Immature natural killer cell (primary cell): ENCODE results near the gene PAK6. TPM values are rescaled to one million over a fixed set of nuclear protein-coding genes. Genes with fewer than 3 reads are reported as not detected.

Source experiments
- DNase-seq, 3 donors: peaks; one replicate each; pipeline ENCODE4 v3.0.0; 2022; ENCODE audit warnings: mixed read lengths in 1 of 3
- H3K27ac Mint-ChIP-seq, 6 donors: one replicate each; pipeline ENCODE4 v1.8.0; 2020; ENCODE audit warnings: mixed read lengths in 6 of 6, mild to moderate bottlenecking in 5 of 6, inconsistent platforms in 4 of 6, moderate library complexity in 3 of 6
- H3K27me3 Mint-ChIP-seq, 3 donors: one replicate each; pipeline ENCODE4 v1.8.0; 2020 to 2021; ENCODE audit warnings: low read depth in 3 of 3, mild to moderate bottlenecking in 3 of 3, mixed read lengths in 3 of 3, moderate library complexity in 3 of 3, inconsistent platforms in 1 of 3
- H3K36me3 Mint-ChIP-seq, 3 donors: one replicate each; pipeline ENCODE4 v1.8.0; 2020; ENCODE audit warnings: mixed read lengths in 3 of 3, inconsistent platforms in 2 of 3, mild to moderate bottlenecking in 2 of 3
- H3K4me1 Mint-ChIP-seq, 2 donors: one replicate each; pipeline ENCODE4 v1.8.0; 2020; ENCODE audit warnings: inconsistent platforms in 2 of 2, mild to moderate bottlenecking in 2 of 2, mixed read lengths in 2 of 2, moderate library complexity in 1 of 2
- H3K4me3 Mint-ChIP-seq, 5 donors: one replicate each; pipeline ENCODE4 v1.8.0; 2020; ENCODE audit warnings: mild to moderate bottlenecking in 5 of 5, mixed read lengths in 5 of 5, inconsistent platforms in 3 of 5, moderate library complexity in 3 of 5
- H3K9me3 Mint-ChIP-seq, 6 donors: one replicate each; pipeline ENCODE4 v1.8.0; 2020; ENCODE audit warnings: mild to moderate bottlenecking in 6 of 6, mixed read lengths in 6 of 6, inconsistent platforms in 4 of 6, moderate library complexity in 3 of 6
- polyA plus RNA-seq, 3 donors: library from polyadenylated mRNA; unstranded; fragments of 300-500 nt; fragmentation: Illumina TruSeq; gene quantifications; one replicate each; pipeline ENCODE4 v1.2.3, GENCODE V29; 2021

PAK6 gene
- polyA plus RNA-seq, 3 donors from 2014 or later = 2.0 to 8.3 (median 3.6) TPM

DNA sequence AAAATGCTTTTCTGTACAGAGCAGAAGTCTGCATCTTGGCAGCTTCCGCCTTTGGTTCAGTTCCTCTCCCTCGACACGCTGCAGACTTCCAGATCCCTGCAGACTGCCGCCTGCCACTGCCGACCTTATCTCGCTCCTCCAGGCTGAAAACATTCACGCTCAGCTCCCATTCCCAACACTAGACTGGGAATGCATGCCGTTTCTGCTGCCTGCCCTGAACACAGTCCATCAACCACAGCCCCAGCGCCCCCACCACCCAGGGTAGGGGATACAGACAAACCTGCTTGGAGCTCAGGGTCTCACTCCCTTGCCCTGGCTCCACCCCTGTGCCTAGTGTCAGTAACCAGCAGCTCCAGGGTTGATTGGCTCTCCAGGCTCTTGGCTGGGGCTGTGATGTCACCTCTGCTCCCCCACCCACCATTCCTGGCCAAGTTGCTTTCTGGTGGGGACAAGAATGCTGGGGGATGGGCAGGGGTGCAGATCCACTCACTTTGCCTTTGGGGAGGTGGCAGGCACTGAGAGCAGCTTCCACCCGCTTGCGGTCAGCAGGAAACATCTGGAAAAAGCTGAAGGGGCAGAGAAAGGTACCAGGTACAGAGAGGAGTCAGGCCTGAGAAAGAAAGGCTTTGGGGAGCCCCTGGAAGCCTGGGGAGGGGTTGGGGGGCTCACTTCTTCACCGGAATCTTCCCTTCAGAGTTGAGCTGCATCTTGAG lies 62.8 kb downstream of the PAK6 start:
- Mint-ChIP-seq H3K4me1 (peaks cover 40 to 46% of the 10 kb centered on the region in 2 donors), H3K27me3 (peaks cover 0 to 4% (median 0%) of the 10 kb centered on the region in 3 donors), H3K27ac (peak overlapping the region in 1 of 6 donors; percentile 22), H3K9me3 (no peaks in the 10 kb centered on the region), H3K4me3 (no peak overlapping the region), H3K36me3 (peaks cover 20 to 47% (median 24%) of the 10 kb centered on the region in 3 donors)
- DNase-seq = no peak

GRCh38 chr15:40302288-40302886 lies 63.5 kb downstream of the PAK6 start:
- peaks cover 0 to 4% (median 2%) of the 10 kb centered on the region in 3 donors for H3K27me3 Mint-ChIP-seq
- peaks cover 41 to 49% of the 10 kb centered on the region in 2 donors for H3K4me1 Mint-ChIP-seq
- peaks cover 20 to 39% (median 24%) of the 10 kb centered on the region in 3 donors for H3K36me3 Mint-ChIP-seq
- no peaks in the 10 kb centered on the region for H3K9me3 Mint-ChIP-seq
- no peak overlapping the region for H3K27ac Mint-ChIP-seq
- no peak overlapping the region for H3K4me3 Mint-ChIP-seq
- DNase-seq = no peak

DNA sequence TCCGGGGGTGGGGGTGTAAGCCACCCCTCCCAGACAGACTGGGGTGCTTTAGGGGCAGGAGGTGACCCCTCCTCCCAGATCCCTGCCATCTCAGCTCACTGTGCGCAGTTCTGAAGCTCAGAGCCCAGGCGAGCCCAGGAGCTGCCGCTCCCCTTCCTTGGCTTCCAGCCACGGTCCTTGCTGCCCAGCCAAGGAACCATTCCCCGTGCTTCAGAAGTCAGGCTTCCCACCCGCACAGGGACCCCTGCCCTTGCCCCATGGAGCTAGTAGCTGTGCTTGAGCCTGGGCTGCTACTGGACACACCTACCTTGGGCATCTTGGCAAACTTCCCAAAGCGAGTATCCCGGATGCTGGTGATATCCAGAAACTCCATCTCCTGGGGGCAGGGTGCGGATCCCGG lies 64.1 kb downstream of the PAK6 start:
- H3K36me3 Mint-ChIP-seq = peaks cover 15 to 33% (median 18%) of the 10 kb centered on the region in 3 donors
- no peak overlapping the region for H3K27ac Mint-ChIP-seq

GRCh38 chr15:40303576-40303975 lies 64.7 kb downstream of the PAK6 start:
- Mint-ChIP-seq H3K27ac (peak overlapping the region in 2 of 6 donors; percentile 35 to 55), H3K36me3 (peaks cover 15 to 32% (median 18%) of the 10 kb centered on the region in 3 donors), H3K9me3 (no peaks in the 10 kb centered on the region), H3K27me3 (peaks cover 0 to 5% (median 2%) of the 10 kb centered on the region in 3 donors), H3K4me1 (peaks cover 45 to 53% of the 10 kb centered on the region in 2 donors), H3K4me3 (no peak overlapping the region)
- DNase-seq = no peak

More for the DNA sequence above, 64.1 kb downstream of the PAK6 start:
- Mint-ChIP-seq H3K9me3 (no peaks in the 10 kb centered on the region), H3K27me3 (peaks cover 0 to 5% (median 2%) of the 10 kb centered on the region in 3 donors), H3K4me3 (no peak overlapping the region), H3K4me1 (peaks cover 42 to 49% of the 10 kb centered on the region in 2 donors)
- DNase-seq = no peak

GRCh38 chr15:40305281-40305680 lies 66.4 kb downstream of the PAK6 start:
- no peak for DNase-seq
- Mint-ChIP-seq H3K4me3 (peak overlapping the region; percentile 13 to 99 (median 51)), H3K27me3 (peaks cover 0 to 5% (median 4%) of the 10 kb centered on the region in 3 donors), H3K4me1 (peaks cover 59 to 61% of the 10 kb centered on the region in 2 donors), H3K27ac (peak overlapping the region in 2 of 6 donors; percentile 35 to 64), H3K9me3 (no peaks in the 10 kb centered on the region), H3K36me3 (peaks cover 6 to 18% (median 7%) of the 10 kb centered on the region in 3 donors)

- Mint-ChIP-seq H3K27me3 (peaks cover 0 to 5% (median 4%) of the 10 kb centered on the region in 3 donors), H3K9me3 (no peaks in the 10 kb centered on the region), H3K27ac (peak overlapping the region; percentile 90 to 97 (median 94)), H3K4me1 (peaks cover 61 to 62% of the 10 kb centered on the region in 2 donors), H3K36me3 (peaks cover 0 to 10% (median 0%) of the 10 kb centered on the region in 3 donors), H3K4me3 (peak overlapping the region; percentile 94 to 99 (median 97))
- DNase-seq = no peak
Measured at GRCh38 chr15:40306371-40306770, 67.5 kb downstream of the PAK6 start.

DNA sequence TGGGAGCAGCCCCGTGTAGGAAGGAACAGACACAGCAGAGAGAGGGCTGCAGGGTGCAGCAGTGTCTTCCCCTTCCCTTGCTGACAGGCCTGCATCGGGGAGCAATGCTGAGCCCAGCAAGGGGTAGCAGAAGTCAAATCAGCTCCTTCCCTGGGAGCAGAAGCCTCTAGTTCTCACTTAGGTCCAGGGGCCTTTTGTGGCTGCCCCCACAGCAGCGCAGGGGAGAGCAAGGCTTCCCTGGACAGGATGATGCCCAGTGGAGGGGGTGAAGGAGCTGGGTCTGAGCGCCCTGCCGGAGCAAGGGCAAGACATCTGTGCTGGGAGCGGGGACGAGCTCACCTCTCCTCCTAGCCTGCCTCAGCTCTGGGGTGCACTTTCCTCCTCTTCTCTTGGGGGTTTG lies 68.0 kb downstream of the PAK6 start:
- no peak for DNase-seq

GRCh38 chr15:40307421-40308211 lies 68.8 kb downstream of the PAK6 start, which contains the start of gene PLCB2:
Gene PLCB2, minus strand, starts transcription at chr15:40307935. Its CDS starts 263 bp downstream, at chr15:40307672.
- Mint-ChIP-seq H3K4me3 (peak within 1 kb of the TSS; percentile 94 to 99 (median 97)), H3K9me3 (no peaks in the 10 kb centered on the region), H3K36me3 (peaks cover 0 to 10% (median 0%) of the 10 kb centered on the region in 3 donors), H3K4me1 (peaks cover 68 to 72% of the 10 kb centered on the region in 2 donors), H3K27me3 (peaks cover 0 to 5% (median 4%) of the 10 kb centered on the region in 3 donors), H3K27ac (peak within 1 kb of the TSS; percentile 90 to 97 (median 94))
- peak; percentile 70 to 74 (median 74) for DNase-seq

More for the DNA sequence above, 68.0 kb downstream of the PAK6 start:
- Mint-ChIP-seq H3K36me3 (peaks cover 0 to 10% (median 0%) of the 10 kb centered on the region in 3 donors), H3K27me3 (peaks cover 0 to 5% (median 4%) of the 10 kb centered on the region in 3 donors), H3K4me3 (peak overlapping the region; percentile 94 to 99 (median 97)), H3K9me3 (no peaks in the 10 kb centered on the region), H3K4me1 (peaks cover 61 to 65% of the 10 kb centered on the region in 2 donors), H3K27ac (peak overlapping the region; percentile 90 to 97 (median 94))

GRCh38 chr15:40309344-40309862 lies 70.5 kb downstream of the PAK6 start:
- peaks cover 0 to 3% (median 0%) of the 10 kb centered on the region in 3 donors for H3K36me3 Mint-ChIP-seq
- peaks cover 75 to 81% of the 10 kb centered on the region in 2 donors for H3K4me1 Mint-ChIP-seq
- H3K4me3 Mint-ChIP-seq = peak overlapping the region; percentile 94 to 99 (median 97)
- H3K9me3 Mint-ChIP-seq = no peaks in the 10 kb centered on the region
- DNase-seq = no peak
- H3K27ac Mint-ChIP-seq = peak overlapping the region; percentile 90 to 97 (median 94)
- H3K27me3 Mint-ChIP-seq = peaks cover 2 to 4% (median 3%) of the 10 kb centered on the region in 3 donors

GRCh38 chr15:40310001-40310959 lies 71.4 kb downstream of the PAK6 start:
- Mint-ChIP-seq H3K36me3 (no peaks in the 10 kb centered on the region), H3K4me1 (peaks cover 76 to 81% of the 10 kb centered on the region in 2 donors)

DNA sequence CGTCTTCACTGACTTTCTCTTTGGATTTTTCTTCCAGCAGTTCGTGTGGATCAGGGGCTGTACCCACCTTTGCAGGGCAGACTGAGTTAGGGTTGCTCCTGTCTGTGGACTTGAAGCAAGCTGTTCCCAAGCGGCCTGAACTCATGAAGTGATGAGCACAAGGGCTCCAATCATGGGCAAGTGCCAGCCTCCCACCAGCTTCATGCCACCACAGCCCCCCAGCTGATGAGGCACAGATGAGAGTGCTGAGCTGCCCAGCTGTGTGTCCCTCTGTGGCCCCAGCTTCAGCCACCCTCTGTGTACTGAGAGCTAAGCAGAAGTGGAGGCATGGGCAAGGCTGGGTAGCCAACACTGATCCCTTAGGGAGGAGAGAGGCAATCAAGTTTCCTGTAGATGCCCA lies 72.1 kb downstream of the PAK6 start:
- Mint-ChIP-seq H3K9me3 (no peaks in the 10 kb centered on the region), H3K36me3 (no peaks in the 10 kb centered on the region), H3K4me3 (no peak overlapping the region), H3K27ac (peak overlapping the region in 2 of 6 donors; percentile 33 to 56), H3K4me1 (peaks cover 77 to 81% of the 10 kb centered on the region in 2 donors), H3K27me3 (peaks cover 2 to 4% (median 3%) of the 10 kb centered on the region in 3 donors)
- DNase-seq = no peak

More at GRCh38 chr15:40310001-40310959, 71.4 kb downstream of the PAK6 start:
- H3K9me3 Mint-ChIP-seq = no peaks in the 10 kb centered on the region
- peak overlapping the region; percentile 80 to 99 (median 95) for H3K4me3 Mint-ChIP-seq
- H3K27me3 Mint-ChIP-seq = peaks cover 2 to 4% (median 3%) of the 10 kb centered on the region in 3 donors
- peak; percentile 50 to 64 (median 59) for DNase-seq
- peak overlapping the region; percentile 87 to 97 (median 93) for H3K27ac Mint-ChIP-seq
